ENCODE results near the gene BRF1.

BRF1 gene

DNA sequence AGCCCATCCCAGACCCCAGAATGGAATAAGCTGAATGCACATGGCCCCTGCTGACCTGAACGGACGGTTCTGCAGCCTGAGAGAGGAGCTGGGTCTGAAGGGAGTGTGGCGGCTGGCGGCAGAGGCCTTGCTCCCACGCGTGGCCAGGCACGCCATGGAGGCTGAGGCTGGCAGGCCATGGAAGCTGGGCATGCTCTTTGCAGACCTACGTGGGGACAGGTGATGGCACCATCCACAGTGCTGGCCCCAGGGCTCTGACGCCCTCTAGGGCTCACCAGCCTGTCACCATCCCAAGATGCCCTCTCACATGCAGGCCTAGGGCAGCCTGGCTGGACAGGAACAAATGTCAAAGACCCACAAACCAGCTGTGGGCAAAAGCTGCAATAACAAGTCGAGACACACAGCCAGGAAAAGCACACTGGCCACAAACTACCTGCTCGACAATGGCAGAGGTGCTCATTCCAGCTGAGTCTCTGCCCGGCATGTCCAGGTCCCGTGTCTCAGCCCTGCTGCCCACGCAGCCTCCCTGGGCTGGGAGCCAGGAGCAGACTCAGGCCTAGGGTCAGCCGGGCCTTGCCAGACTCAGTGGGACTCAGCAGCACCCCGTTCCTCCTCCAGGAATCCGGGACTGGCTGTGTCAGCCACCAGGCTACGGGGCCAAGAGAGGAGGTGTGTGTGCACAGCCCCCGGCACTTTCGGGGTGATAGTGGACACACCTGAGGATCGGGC, 32.8 kb downstream of the BRF1 start:
- no peak for DNase-seq (ENCODE audit: low read depth in 2 of 2)

DNA sequence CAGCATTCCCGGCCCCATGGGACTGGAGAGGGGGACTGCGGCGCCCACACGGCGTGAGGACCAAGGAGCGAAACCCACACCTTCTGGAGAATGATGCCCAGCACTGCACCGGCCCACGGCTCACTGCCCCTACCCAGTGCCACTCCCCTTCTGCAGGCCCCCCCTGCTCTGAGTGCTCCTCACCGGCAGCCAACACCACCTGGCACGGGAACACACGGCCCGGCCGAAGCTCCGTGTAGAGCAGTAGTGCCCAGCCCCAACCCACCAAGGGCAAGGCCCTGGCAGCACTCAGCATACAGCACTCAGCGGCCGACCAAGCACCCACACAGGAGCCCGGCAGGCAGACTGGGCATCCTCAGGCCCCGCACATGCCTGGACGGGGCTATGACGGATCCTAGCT, 39.0 kb downstream of the BRF1 start:
- DNase-seq (ENCODE audit: low read depth in 2 of 2): no peak

DNA sequence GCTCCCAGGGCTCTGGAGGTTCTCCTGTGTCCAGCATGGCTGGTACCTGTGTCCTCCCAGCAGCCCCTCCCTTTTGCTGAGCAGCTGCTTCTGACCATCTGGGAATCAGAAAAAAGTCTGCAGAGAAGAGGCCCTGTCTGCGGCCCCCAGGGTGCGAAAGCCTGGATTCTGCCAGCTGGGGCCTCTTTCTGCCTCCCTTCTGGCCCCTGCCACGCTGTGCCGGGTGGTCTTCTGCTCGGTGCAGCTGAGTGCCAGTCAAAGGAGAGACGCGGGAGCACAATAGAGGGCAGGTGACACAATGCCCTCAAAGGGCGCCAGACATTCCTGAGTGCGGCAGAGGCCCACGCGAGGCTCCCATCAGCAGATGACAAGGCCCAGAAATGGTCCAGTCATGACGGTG, 39.8 kb downstream of the BRF1 start:
- DNase-seq (ENCODE audit: low read depth in 2 of 2): no peak

DNA sequence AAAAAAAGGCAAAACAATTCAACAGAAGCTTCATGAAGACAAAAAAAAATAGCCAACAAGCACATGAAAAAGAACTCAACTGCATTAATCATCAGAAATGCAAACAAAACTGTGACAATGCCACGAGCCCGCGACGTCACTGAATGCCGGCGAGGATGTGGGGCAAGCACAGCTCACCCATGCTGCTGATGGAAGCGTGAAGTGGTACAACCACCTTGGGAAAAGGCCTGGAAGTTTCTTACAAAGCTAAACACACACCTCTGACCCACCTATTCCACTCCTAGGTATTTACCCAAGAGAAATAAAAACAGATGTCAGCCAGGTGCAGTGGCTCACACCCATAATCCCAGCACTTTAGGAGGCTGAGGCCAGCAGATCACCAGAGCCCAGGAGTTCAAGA, 42.0 kb downstream of the BRF1 start:
- DNase-seq (ENCODE audit: low read depth in 2 of 2): no peak

DNA sequence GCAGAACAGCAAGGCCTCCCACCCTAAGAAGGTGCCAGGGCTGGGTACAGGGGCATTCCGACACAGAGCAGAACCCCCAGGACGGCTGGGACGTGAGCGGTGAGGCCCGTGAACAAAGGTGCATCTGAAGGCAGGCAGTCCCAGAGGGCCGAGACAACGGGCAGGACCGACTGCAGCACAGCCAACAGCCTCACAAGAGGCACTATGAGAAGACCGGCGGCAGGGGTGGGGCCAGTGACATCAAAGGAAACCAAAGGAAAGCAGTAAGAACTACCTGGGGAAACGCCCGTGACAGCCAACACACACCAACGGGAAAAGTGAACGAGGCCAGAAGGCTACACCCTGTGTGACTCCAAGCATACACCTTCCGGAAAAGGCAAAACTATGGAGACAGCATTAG, 43.3 kb downstream of the BRF1 start:
- DNase-seq (ENCODE audit: low read depth in 2 of 2): no peak

DNA sequence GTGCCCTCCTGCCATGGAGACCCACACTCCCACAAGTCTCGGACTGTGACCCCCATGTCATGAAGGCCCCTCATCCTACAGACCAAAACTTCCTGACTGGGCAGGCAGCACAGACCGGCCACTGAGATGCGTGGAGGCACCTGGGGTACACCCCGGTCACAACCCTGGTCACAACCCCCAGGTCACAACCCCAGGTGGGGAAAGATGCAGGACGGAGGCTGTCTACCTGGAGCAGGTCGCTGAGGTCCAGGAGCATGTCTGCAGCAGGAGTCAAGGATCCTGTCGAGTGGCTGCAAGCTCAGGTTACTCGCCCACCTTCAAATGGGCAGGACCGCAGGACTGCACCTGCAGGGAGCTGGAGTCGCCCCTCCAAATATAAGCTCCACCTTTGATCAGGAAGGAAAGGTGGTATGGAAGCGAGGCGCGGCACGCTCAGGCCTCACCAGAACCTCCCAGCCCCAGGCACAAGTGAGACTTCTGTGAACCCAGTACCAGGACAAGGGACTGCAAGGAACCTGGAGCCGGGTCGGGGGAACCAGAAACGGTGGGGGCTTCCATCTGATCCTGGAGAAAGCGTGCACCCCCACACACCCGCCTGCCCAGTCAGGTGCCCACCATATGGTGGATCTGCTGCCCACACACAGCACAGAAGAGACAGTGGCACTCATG, 44.4 kb downstream of the BRF1 start:
- no peak for DNase-seq (ENCODE audit: low read depth in 2 of 2)

DNA sequence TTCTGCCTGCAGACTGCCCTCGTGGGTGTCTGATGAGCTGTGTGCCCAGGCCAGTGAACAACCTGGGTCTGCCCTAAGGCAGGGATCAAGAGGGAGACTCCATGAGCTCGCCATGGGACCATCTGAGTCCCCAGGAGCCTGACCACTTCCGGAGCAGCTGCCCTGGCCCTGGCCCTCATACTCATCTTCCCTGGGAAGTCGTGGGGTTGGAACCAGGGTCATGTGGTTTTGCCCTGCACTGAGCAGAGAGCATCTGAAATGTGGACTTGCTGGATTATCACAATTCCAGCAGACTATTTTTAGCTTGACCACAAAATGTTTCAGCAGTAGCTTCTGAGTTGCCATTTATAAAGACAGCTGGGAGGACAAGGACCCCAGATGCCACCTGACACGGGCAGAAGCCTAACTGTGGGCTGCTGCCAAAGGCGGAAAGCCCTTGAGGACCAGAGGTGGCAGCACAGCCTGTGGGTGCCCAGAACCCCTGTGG, 45.7 kb downstream of the BRF1 start:
- no peak for DNase-seq (ENCODE audit: low read depth in 2 of 2)

DNA sequence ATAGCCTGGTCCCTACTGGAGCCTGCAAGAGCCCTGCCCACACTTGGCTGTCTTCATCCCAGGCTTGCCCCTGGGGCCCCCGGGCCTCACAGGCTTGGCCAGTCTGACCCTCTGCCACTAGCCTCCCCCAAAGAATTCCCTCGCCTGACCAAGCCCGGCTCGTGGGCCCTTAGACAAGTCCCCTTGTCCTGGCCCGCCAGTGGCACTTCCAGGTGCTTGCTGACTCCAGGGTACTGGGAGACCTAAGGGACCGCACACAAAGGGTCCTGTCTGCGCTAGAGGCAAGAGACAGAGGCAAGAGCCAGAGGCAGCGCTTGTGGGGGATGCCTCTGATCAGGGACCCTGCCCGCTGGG, 47.5 kb downstream of the BRF1 start:
- DNase-seq (ENCODE audit: low read depth in 2 of 2): no peak

DNA sequence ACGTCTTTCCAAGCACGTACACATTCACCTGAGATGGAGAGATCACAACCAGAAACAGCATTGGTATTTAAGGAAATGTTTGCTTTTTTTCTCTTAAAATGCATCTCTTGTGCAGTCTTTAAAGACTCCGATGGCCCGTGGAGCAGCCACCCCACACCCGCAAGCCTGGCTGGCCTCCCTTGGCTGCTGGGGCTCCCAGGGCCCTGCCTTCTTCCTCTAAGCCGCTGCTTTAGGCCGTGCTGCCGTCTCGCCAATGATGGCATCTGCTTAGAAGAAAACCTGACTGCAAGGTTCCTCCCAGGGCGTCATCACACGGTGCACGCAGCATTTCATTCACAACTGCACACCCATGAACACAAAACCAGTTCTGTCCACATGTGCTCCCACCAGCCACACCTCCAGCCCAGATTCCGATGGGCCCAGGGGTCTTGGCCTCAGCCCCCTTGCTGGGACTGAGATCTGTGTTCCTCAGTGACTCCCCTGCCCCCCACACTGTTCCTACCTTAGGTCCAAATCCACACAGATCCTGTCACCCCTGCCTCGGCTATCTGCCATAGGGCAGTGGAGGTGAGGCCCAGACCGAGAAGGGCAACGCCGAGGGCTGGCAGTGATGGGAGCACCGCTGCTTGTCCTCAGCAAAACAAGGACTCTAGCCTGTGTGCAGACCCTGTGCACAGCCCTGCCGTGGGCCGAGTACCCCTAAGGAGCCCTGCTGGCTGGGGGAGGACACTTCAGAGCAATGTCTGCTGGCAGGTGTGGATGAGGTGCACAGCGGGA, 48.1 kb downstream of the BRF1 start:
- no peak for DNase-seq (ENCODE audit: low read depth in 2 of 2)

DNA sequence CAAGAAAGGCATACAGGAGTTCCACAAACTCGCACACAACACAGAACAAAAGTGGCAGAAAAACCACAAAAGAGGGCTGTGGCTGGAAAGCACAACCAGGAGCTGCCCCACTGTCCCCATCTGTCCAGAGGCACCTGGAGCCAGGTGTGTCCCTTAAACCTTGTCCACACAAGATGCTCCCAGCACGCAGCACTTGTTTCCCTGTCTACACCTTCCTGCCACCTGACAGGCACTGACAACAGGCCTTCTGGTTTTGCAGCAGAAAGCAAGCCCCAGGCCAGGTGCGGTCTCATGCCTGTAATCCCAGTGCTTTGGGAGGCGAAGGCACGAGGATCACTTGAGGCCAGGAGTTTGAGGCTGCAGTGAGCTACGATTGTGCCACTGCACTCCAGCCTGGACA, 48.9 kb downstream of the BRF1 start:
- no peak for DNase-seq (ENCODE audit: low read depth in 2 of 2)

DNA sequence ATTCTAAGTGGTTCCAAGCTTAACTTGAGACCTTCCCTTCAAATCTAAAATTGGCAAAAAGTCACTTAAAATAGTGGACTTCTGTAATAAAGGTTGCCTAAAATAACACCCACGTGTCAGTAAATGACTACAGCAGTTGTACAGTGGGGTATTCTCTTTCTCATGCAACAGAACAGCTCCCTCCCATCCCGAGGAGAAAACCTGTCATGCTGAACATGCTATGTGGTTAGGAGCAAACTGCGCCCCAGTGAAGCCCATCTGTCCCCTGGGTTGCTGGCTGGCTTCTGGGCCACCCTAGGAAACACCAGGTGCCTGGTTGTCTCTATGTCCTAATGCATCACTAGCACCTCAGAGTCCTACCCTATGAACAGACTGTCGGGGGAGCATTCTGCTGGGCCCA, 49.8 kb downstream of the BRF1 start:
- DNase-seq (ENCODE audit: low read depth in 2 of 2): no peak

DNA sequence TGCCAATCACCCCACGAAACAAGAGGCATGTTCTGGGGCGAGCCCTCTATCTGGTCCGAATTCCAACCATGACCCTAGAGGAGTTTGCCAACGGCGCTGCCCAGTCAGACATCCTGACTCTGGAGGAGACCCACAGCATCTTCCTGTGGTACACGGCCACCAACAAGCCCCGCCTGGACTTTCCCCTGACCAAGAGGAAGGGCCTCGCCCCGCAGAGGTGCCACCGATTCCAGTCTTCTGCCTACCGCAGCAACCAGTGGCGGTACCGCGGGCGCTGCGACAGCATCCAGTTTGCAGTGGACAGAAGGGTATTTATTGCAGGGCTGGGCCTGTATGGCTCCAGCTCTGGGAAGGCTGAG, 50.8 kb downstream of the BRF1 start:
- no peak for DNase-seq (ENCODE audit: low read depth in 2 of 2)

DNA sequence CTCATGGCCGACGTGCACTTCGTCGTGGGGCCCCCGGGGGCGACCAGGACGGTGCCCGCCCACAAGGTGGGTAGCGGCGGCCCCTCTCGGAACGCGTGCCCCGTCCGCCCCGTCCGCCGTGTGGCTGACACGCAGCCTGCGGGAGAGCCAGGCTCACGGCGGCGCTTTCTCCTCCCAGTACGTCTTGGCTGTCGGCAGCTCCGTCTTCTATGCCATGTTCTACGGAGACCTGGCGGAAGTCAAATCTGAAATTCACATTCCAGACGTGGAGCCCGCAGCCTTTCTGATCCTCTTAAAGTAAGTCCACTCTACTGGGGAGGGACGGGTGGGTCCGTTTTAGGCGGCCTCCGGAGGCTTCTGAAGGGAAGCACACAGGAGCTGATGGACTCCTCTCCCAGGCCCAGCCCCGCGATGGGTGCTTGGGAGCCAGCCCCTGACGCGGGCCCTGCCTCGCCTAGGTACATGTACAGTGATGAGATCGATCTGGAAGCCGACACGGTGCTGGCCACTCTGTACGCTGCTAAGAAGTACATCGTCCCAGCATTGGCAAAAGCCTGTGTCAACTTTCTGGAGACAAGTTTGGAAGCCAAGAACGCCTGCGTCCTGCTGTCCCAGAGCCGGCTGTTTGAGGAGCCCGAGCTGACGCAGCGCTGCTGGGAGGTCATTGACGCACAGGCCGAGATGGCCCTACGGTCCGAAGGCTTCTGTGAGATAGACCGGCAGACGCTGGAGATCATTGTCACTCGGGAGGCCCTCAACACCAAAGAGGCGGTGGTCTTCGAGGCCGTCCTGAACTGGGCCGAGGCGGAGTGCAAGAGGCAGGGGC, 51.4 kb downstream of the BRF1 start:
- DNase-seq (ENCODE audit: low read depth in 2 of 2): no peak

DNA sequence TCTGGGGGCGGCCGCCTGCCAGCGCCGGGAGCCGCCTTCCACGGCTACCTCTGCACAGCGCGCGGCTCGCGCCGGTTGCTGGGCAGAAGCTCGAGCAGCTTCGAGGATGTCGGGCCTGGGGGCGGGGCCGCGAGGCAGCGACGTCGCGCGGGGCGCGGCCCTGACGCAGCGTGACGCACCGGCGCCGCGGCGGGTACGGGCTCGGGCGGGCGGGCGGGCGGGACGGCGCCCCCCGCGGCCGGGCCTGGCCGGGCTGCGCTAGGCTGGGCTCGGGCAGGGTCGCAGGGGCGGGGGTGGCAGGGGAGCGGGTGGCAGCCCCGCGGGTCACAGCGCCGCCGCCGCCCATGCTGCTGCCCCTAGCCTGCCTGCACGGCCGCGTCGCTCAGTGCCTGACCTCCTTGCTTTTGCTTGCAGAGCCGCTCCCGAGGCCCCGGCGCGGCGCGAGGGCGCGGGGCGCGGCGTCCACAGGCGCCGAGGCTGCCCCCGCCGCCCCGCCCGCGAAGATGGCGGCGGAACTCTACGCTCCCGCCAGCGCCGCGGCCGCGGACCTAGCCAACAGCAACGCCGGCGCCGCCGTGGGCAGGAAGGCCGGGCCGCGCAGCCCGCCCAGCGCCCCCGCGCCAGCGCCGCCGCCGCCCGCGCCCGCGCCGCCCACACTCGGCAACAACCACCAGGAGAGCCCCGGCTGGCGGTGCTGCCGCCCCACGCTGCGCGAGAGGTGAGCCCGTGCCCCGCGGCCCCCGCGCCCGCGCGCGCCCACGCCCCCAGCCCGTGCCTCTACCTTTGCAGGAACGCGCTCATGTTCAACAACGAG, 52.2 kb downstream of the BRF1 start, which contains the start of gene BTBD6:
Gene BTBD6, plus strand, starts transcription at position 166 of the 814 bp plus-strand sequence. Its CDS starts 179 bp downstream, at position 345.
- DNase-seq (ENCODE audit: low read depth in 2 of 2): peak; percentile 68 to 78

DNA sequence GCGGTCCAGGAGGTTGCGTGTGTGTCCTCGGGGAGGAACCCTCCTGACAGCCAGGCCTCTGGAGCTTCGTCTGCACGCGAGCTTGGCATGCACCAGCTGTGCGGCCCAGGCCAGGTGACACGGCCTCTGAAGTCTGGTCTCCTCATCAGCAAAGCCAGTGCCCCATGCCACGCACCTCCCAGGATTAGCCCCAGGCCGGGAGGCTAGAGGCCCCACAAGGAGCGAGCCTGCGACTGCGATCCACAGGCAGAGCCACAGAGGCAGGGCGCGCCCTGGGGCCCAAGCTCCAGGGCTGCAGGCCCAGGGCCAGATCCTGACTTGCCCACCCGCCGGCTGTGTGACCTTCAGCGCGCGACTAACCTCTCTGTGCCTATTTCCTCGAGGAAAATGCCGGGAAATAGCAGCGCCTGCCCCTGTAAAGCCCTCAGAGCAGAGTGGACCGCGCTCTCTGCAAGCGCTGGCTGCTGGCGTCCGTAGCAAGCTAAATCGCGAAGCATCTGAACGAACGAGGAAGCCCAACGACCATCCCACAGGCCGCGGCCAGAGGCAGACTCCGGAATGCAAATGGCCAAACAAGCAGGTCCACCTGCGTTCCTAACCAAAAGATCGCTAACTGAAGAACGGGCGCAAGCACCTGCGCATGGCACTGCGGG, 53.0 kb downstream of the BRF1 start:
- no peak for DNase-seq (ENCODE audit: low read depth in 2 of 2)

DNA sequence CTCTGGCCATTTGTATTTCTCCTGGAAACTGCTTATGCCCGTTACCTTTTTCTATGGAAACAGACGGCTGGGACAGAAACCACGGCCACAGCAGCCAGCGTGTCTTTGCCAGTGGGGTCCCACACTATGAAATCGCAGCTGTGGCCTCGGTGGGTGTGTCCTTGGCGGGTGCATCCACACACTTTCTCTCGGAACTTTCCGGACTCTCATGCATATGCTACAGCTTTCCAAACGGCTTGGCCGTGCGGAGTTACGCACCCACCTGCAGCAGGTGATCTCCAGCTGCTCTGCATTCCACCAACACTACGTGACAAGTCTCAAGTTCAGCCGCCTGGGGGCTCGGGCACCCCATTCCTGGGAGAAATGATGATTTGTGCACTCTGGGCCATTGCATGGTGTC, 53.8 kb downstream of the BRF1 start:
- no peak for DNase-seq (ENCODE audit: low read depth in 2 of 2)

DNA sequence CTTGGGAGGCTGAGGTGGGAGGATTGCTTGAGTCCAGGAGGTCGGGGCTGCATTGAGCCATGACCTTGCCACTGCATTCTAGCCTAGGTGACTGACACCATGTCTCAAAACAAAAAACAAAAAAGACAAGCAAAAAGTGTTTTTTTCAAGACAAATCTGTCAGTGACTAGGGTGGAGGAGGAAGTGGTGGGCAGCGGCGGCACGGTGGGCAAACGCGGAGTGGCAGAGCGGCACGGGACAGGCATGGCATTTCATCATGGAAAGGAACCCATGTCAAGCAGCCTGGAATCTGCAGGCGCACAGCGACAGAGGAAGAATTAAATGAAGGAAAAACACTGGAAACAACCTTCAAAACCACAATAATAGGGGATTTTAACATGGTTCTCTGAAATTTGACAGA, 56.5 kb downstream of the BRF1 start:
- no peak for DNase-seq (ENCODE audit: low read depth in 2 of 2)

DNA sequence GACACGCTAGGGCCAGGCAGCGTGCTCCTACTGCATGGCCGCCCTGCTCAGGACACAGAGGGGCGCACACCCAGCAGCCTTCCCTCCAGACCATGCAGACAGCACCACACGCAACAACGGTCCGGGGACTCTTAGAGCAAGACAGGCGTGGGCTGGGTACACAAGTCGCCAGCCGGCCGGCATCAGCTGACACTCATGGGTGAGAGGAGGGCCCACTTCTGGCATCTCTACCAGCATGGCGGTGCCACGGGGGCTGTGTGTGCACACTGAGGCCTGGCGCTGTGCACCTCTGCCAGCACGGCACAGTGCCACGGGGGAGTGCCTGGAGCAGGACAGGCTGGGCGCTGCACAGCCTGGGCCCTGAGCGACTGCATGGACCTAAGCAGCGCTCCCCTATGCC, 59.2 kb downstream of the BRF1 start:
- DNase-seq (ENCODE audit: low read depth in 2 of 2): no peak

DNA sequence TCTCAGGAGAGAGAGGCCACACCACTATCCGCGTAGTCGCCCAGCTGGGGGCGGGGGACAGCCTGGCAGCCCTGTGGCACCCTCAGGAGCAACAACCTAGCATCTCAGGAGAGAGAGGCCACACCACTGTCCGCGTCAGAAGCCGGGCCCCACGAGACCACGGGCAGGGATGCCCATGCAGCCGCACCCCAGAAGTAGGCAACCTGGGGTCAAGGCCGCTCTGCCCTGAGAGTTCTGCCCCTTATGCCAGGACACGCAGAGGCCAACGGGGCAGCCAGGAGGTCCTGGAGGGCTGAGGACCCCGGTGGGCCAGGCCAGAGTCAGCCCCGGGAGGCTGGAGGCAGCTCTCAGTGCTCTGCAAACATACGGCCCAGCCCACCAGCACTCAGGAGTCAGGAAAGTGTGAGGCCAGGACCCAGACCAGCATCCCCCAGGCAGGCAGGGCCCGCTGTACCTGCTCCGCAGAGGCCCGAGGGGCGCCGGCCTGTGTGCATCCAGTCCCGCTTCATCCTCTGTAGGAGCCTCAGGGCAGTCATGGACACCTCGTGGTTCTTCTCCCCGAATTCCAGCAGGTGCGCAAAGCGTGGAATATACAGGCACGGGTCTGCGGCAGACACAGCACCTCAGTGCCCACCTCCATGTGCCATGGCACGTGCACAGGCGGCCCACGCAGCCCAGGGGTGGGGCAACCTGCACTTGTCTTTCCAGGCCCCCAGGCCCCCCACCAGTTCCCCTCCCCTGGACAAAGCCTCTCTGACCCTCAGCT, 59.8 kb downstream of the BRF1 start:
- no peak for DNase-seq (ENCODE audit: low read depth in 2 of 2)
